ENCODE results near the gene ARID3A.

ARID3A gene

DNA sequence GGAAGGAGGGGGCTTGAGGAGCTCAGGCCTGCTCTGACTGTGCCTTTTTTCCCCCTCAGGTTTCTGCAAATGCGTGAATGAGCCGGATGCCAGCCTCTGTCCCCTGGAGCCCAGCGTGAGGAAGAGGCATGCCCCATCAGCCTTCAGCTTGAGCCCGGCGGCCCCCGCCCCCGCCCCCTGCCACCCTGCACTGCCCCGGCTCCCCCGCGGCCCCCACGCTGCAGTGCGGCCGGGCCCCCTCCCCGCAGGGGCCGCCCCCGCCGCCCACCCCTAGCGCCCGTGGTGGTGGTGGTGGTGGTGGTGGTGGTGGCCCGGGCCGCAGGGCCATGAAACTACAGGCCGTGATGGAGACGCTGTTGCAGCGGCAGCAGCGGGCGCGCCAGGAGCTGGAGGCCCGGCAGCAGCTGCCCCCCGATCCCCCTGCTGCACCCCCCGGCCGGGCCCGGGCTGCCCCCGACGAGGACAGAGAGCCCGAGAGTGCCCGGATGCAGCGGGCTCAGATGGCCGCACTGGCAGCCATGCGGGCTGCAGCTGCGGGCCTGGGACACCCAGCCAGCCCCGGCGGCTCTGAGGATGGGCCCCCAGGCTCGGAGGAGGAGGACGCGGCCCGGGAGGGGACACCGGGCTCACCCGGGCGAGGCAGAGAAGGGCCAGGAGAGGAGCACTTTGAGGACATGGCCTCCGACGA is 3.5 kb downstream of the ARID3A start:
- H3K27ac Mint-ChIP-seq = no peak overlapping the region
- no peaks in the 10 kb centered on the region for H3K27me3 Mint-ChIP-seq
- H3K9me3 Mint-ChIP-seq (ENCODE audit: low read depth) = no peaks in the 10 kb centered on the region
- no peaks in the 10 kb centered on the region for H3K36me3 Mint-ChIP-seq
- peaks cover 10% of the 10 kb centered on the region for H3K4me1 Mint-ChIP-seq (ENCODE audit: low read depth)
- H3K4me3 Mint-ChIP-seq = no peak overlapping the region

DNA sequence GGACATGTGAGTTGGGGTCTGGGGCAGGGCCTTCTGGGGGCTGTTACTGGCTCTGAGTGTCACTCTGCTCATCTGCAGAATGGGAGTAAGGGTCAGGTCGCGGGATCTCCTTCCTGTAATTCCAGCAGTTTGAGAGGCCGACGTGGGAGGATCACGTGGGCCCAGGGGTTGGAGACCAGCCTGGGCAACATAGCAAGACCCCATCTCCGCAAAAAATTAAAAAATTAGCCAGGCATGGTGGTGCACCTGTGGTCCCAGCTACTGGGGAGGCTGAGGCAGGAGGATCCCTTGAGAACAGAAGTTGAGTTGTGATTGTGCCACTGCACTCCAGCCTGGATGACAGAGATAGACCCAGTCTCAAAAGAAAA is 4.0 kb downstream of the ARID3A start:
- no peaks in the 10 kb centered on the region for H3K9me3 Mint-ChIP-seq (ENCODE audit: low read depth)
- no peak overlapping the region for H3K4me3 Mint-ChIP-seq
- H3K27ac Mint-ChIP-seq = no peak overlapping the region
- no peaks in the 10 kb centered on the region for H3K36me3 Mint-ChIP-seq
- H3K27me3 Mint-ChIP-seq = no peaks in the 10 kb centered on the region
- H3K4me1 Mint-ChIP-seq (ENCODE audit: low read depth) = peaks cover 10% of the 10 kb centered on the region

GRCh38 chr19:931860-932647 is 6.2 kb downstream of the ARID3A start:
- Mint-ChIP-seq H3K4me3 (peak overlapping the region; percentile 32), H3K27ac (no peak overlapping the region), H3K36me3 (no peaks in the 10 kb centered on the region)

DNA sequence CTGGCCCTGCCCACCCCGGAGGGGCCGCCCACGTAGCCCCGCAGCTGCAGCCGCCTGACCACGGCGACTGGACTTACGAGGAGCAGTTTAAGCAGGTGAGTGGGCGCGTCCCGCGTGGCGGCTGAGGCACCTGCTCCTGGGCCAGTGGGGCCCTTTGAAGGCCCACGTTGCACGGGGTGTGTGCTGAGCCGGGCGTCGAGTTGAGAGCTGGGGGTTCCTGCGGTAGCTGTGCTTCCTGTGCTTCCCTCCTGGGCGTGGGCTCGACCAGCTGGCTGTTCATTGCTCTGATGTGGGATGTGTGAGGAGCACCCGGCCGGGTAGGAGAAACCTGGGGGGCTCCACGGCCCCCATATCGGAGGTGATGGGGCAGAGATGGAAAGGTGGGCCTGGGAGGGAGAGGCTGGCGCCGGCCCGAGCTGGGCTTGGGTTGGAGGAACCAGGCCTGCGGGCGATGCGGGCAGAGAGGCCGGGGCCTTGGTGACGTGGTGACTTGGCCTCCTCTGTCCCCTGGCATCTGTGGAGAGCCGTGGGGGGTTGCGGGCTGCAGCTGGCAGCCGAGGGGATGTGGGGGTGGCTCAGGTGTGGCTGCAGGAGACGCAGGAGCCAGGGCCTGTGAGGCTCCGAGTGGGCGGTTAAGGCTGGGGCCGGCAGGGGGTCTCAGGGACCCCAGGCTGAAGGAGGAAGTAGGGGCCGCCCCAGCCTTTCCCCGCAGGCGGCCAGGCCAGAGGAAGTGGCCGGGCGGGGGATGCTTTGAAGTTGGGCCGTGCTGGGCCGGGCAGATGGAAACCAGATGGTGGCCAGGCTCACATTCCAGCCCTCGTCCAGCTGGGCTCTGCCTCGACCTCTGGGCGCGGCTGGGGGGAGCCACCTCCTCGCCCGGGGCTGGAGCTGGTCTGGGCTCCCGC is 7.1 kb downstream of the ARID3A start:
- Mint-ChIP-seq H3K27me3 (no peaks in the 10 kb centered on the region), H3K27ac (no peak overlapping the region), H3K4me1 (ENCODE audit: low read depth) (peaks cover 18% of the 10 kb centered on the region), H3K4me3 (peak overlapping the region; percentile 62), H3K36me3 (no peaks in the 10 kb centered on the region), H3K9me3 (ENCODE audit: low read depth) (no peaks in the 10 kb centered on the region)

More at GRCh38 chr19:931860-932647, 6.2 kb downstream of the ARID3A start:
- no peaks in the 10 kb centered on the region for H3K27me3 Mint-ChIP-seq
- H3K4me1 Mint-ChIP-seq (ENCODE audit: low read depth) = peaks cover 12% of the 10 kb centered on the region
- no peaks in the 10 kb centered on the region for H3K9me3 Mint-ChIP-seq (ENCODE audit: low read depth)

- no peaks in the 10 kb centered on the region for H3K27me3 Mint-ChIP-seq
- H3K4me1 Mint-ChIP-seq (ENCODE audit: low read depth) = peaks cover 21% of the 10 kb centered on the region
- no peaks in the 10 kb centered on the region for H3K36me3 Mint-ChIP-seq
- no peak overlapping the region for H3K4me3 Mint-ChIP-seq
- H3K9me3 Mint-ChIP-seq (ENCODE audit: low read depth) = no peaks in the 10 kb centered on the region
- no peak overlapping the region for H3K27ac Mint-ChIP-seq
Measured at GRCh38 chr19:933553-933882, 7.7 kb downstream of the ARID3A start.

GRCh38 chr19:934197-934840 is 8.5 kb downstream of the ARID3A start:
- Mint-ChIP-seq H3K4me1 (ENCODE audit: low read depth) (peaks cover 23% of the 10 kb centered on the region), H3K27me3 (no peaks in the 10 kb centered on the region), H3K9me3 (ENCODE audit: low read depth) (no peaks in the 10 kb centered on the region), H3K4me3 (no peak overlapping the region), H3K36me3 (no peaks in the 10 kb centered on the region), H3K27ac (no peak overlapping the region)

DNA sequence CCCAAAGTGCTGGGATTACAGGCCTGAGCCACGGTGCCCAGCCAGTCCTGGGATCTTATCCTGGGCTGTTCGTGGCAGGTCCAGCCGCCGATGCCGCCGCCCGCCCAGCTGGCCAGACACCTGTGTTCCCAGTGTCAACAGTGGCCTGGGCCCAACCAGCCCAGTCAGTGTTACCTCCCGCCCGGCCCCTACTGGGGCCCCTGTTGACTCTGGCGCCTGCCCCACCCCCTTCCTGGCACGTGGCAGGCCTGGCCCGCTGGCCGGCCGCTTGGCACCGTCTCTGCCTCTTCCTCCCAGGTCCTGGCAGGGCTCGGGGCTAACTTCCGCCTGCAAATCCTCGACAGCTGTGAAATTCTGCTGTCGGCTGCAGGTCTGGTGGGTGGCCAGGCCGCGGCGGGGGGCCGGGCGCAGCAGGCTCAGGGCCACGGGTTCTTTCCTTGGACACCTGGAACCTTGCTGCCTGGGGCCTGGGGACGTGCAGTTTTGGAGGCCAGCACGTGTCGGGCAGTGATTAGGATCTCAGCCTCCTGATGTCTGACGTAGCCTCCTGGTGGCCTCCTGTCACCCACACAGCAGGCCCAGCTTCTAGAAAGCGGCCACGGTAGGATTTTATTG is 9.1 kb downstream of the ARID3A start:
- no peaks in the 10 kb centered on the region for H3K36me3 Mint-ChIP-seq
- peaks cover 28% of the 10 kb centered on the region for H3K4me1 Mint-ChIP-seq (ENCODE audit: low read depth)

DNA sequence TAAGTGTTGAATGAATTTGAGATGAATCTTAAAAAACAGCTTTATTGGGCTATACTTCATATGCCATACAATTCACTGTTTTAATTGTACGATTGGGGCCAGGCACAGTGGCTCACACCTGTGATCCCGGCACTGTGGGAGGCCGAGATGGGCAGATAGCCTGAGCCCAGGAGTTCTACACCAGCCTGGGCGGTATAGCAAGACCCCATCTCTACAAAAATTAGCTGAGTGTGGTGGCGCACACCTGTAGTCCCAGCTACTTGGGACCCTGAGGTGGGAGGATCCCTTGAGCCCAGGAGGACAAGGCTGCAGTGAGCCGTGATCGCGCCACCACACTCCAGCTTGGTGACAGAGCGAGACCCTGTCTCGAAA is 10.3 kb downstream of the ARID3A start:
- peaks cover 32% of the 10 kb centered on the region for H3K4me1 Mint-ChIP-seq (ENCODE audit: low read depth)
- no peak overlapping the region for H3K27ac Mint-ChIP-seq

More for the DNA sequence above, 9.1 kb downstream of the ARID3A start:
- no peaks in the 10 kb centered on the region for H3K27me3 Mint-ChIP-seq
- H3K9me3 Mint-ChIP-seq (ENCODE audit: low read depth) = no peaks in the 10 kb centered on the region
- H3K27ac Mint-ChIP-seq = no peak overlapping the region
- no peak overlapping the region for H3K4me3 Mint-ChIP-seq

GRCh38 chr19:937259-937694 is 11.4 kb downstream of the ARID3A start:
- Mint-ChIP-seq H3K27me3 (no peaks in the 10 kb centered on the region), H3K36me3 (no peaks in the 10 kb centered on the region), H3K4me1 (ENCODE audit: low read depth) (peaks cover 32% of the 10 kb centered on the region), H3K4me3 (peak overlapping the region; percentile 49), H3K27ac (no peak overlapping the region), H3K9me3 (ENCODE audit: low read depth) (no peaks in the 10 kb centered on the region)

More for the DNA sequence above, 10.3 kb downstream of the ARID3A start:
- no peaks in the 10 kb centered on the region for H3K36me3 Mint-ChIP-seq
- H3K4me3 Mint-ChIP-seq = no peak overlapping the region
- H3K27me3 Mint-ChIP-seq = no peaks in the 10 kb centered on the region
- no peaks in the 10 kb centered on the region for H3K9me3 Mint-ChIP-seq (ENCODE audit: low read depth)

- H3K36me3 Mint-ChIP-seq = no peaks in the 10 kb centered on the region
- no peaks in the 10 kb centered on the region for H3K27me3 Mint-ChIP-seq
- H3K27ac Mint-ChIP-seq = no peak overlapping the region
- no peak overlapping the region for H3K4me3 Mint-ChIP-seq
- H3K9me3 Mint-ChIP-seq (ENCODE audit: low read depth) = no peaks in the 10 kb centered on the region
- peaks cover 28% of the 10 kb centered on the region for H3K4me1 Mint-ChIP-seq (ENCODE audit: low read depth)
Measured at GRCh38 chr19:938233-938923, 12.5 kb downstream of the ARID3A start.

DNA sequence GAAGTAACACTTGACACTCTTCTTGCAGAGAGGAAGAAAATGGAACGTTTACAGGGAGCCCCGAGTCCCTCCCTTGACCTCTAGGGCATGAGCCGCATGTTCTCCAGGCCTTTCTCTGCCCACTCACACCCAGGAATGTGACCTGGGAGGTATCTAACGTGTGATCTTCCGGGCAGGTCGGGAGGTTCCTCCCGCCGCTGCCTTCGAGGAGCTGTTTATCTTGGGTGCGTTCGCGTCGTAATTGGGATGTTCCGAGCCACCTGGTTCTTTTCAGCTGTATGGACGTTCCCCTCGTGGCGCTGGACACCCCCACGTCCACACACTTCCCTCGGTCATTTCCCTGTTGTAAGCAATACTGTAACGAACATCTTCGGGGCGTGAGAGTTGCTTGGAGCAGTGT is 13.6 kb downstream of the ARID3A start:
- Mint-ChIP-seq H3K27ac (no peak overlapping the region), H3K4me3 (no peak overlapping the region), H3K36me3 (no peaks in the 10 kb centered on the region), H3K9me3 (ENCODE audit: low read depth) (no peaks in the 10 kb centered on the region), H3K4me1 (ENCODE audit: low read depth) (peaks cover 28% of the 10 kb centered on the region), H3K27me3 (no peaks in the 10 kb centered on the region)

GRCh38 chr19:939922-940321 is 14.1 kb downstream of the ARID3A start:
- peak overlapping the region; percentile 83 for H3K4me3 Mint-ChIP-seq
- peaks cover 28% of the 10 kb centered on the region for H3K4me1 Mint-ChIP-seq (ENCODE audit: low read depth)
- peak overlapping the region; percentile 59 for H3K27ac Mint-ChIP-seq
- H3K27me3 Mint-ChIP-seq = no peaks in the 10 kb centered on the region
- no peaks in the 10 kb centered on the region for H3K36me3 Mint-ChIP-seq
- H3K9me3 Mint-ChIP-seq (ENCODE audit: low read depth) = no peaks in the 10 kb centered on the region

GRCh38 chr19:940591-941291 is 14.9 kb downstream of the ARID3A start:
- Mint-ChIP-seq H3K36me3 (no peaks in the 10 kb centered on the region), H3K27ac (peak overlapping the region; percentile 59), H3K4me3 (peak overlapping the region; percentile 83), H3K4me1 (ENCODE audit: low read depth) (peaks cover 28% of the 10 kb centered on the region), H3K9me3 (ENCODE audit: low read depth) (no peaks in the 10 kb centered on the region), H3K27me3 (no peaks in the 10 kb centered on the region)

Measured in activated naive CD8-positive, alpha-beta T cell (primary cell).